CD14-positive monocyte (primary cell): ENCODE results near the gene CFAP43. TPM values are rescaled to one million over a fixed set of nuclear protein-coding genes. Genes with fewer than 3 reads are reported as not detected.

ENCODE experiments used
- DNase-seq, 3 donors: peaks; one replicate each; pipeline ENCODE4 v3.0.0-alpha.2; 2011 to 2022
- H2AFZ ChIP-seq: 2 replicates; pipeline ENCODE4 v1.6.0; 2012; ENCODE audit warnings: mild to moderate bottlenecking, low read depth, low read length, inconsistent platforms; ENCODE audit not compliant: insufficient read depth, poor library complexity, severe bottlenecking
- H3K27ac ChIP-seq, 2 donors: 1 replicate in 1 of 2; 2 replicates in 1 of 2; pipeline ENCODE4 v1.5.1; 2012 to 2013; ENCODE audit warnings: low read length in 2 of 2, control low read depth in 1 of 2, inconsistent platforms in 1 of 2, low read depth in 1 of 2, mild to moderate bottlenecking in 1 of 2
- H3K27me3 ChIP-seq, 2 donors: one replicate each; pipeline versions ENCODE4 v1.6.0 to v1.6.1; 2011 to 2013; ENCODE audit warnings: low read length in 2 of 2; ENCODE audit not compliant: control insufficient read depth in 2 of 2, insufficient read depth in 2 of 2
- H3K36me3 ChIP-seq, 2 donors: replicated peaks in 1 of 2; 1 replicate in 1 of 2; 2 replicates in 1 of 2; pipeline versions ENCODE4 v1.5.1 to v1.6.1; 2012 to 2013; ENCODE audit warnings: low read length in 2 of 2, control low read depth in 1 of 2, inconsistent platforms in 1 of 2, mild to moderate bottlenecking in 1 of 2; ENCODE audit not compliant: insufficient read depth in 2 of 2, control insufficient read depth in 1 of 2
- H3K4me1 ChIP-seq, 2 donors: 1 replicate in 1 of 2; 2 replicates in 1 of 2; pipeline versions ENCODE4 v1.5.1 to v1.6.1; 2012 to 2013; ENCODE audit warnings: low read length in 2 of 2, control low read depth in 1 of 2, inconsistent platforms in 1 of 2, mild to moderate bottlenecking in 1 of 2, moderate library complexity in 1 of 2; ENCODE audit not compliant: insufficient read depth in 2 of 2, control insufficient read depth in 1 of 2
- H3K4me2 ChIP-seq: replicated peaks from 2 replicates; pipeline ENCODE3; 2012; ENCODE audit warnings: low read length, moderate library complexity, mild to moderate bottlenecking; ENCODE audit not compliant: poor library complexity, severe bottlenecking; ENCODE audit errors: extremely low read depth
- H3K4me3 ChIP-seq, 3 experiments: fragments of 200-600 bp in 1 of 3; sonication (generic) in 1 of 3; replicated peaks in 1 of 3; 1 replicate in 2 of 3; 2 replicates in 1 of 3; pipeline ENCODE4 v1.5.1; 2011 to 2013; ENCODE audit warnings: low read length in 3 of 3, mild to moderate bottlenecking in 3 of 3, control low read depth in 2 of 3, low read depth in 2 of 3, inconsistent platforms in 1 of 3, moderate library complexity in 1 of 3
- H3K79me2 ChIP-seq: 2 replicates; pipeline ENCODE4 v1.6.0; 2012; ENCODE audit warnings: mild to moderate bottlenecking, control low read depth, inconsistent platforms, low read length, moderate library complexity; ENCODE audit not compliant: insufficient read depth
- H3K9ac ChIP-seq: 2 replicates; pipeline ENCODE4 v1.6.0; 2017; ENCODE audit warnings: low read length, mild to moderate bottlenecking; ENCODE audit not compliant: insufficient read depth, poor library complexity, severe bottlenecking
- H3K9me3 ChIP-seq, 2 donors: replicated peaks in 1 of 2; 1 replicate in 1 of 2; 2 replicates in 1 of 2; pipeline versions ENCODE4 v1.5.1 to v1.6.1; 2012 to 2013; ENCODE audit warnings: low read length in 2 of 2, control low read depth in 1 of 2; ENCODE audit not compliant: control insufficient read depth in 1 of 2, insufficient read depth in 1 of 2
- H4K20me1 ChIP-seq: 2 replicates; pipeline ENCODE4 v1.6.0; 2012; ENCODE audit warnings: mild to moderate bottlenecking, low read length, control low read depth, moderate library complexity; ENCODE audit not compliant: insufficient read depth
- H3K27ac Mint-ChIP-seq, 7 donors: one replicate each; pipeline ENCODE4 v1.8.0; 2020; ENCODE audit warnings: mild to moderate bottlenecking in 7 of 7, mixed read lengths in 7 of 7, moderate library complexity in 6 of 7, inconsistent platforms in 2 of 7
- H3K27me3 Mint-ChIP-seq, 3 donors: one replicate each; pipeline ENCODE4 v1.8.0; 2021 to 2022; ENCODE audit warnings: low read depth in 3 of 3, mild to moderate bottlenecking in 3 of 3, mixed read lengths in 3 of 3, moderate library complexity in 3 of 3, inconsistent platforms in 1 of 3
- H3K36me3 Mint-ChIP-seq, 2 donors: one replicate each; pipeline ENCODE4 v1.8.0; 2020; ENCODE audit warnings: mixed read lengths in 2 of 2, inconsistent platforms in 1 of 2, mild to moderate bottlenecking in 1 of 2
- H3K4me1 Mint-ChIP-seq: one replicate; pipeline ENCODE4 v1.8.0; 2020; ENCODE audit warnings: mild to moderate bottlenecking, mixed read lengths
- H3K4me3 Mint-ChIP-seq, 2 donors: one replicate each; pipeline ENCODE4 v1.8.0; 2020; ENCODE audit warnings: mild to moderate bottlenecking in 2 of 2, mixed read lengths in 2 of 2, moderate library complexity in 1 of 2
- H3K9me3 Mint-ChIP-seq, 7 donors: one replicate each; pipeline ENCODE4 v1.8.0; 2020 to 2022; ENCODE audit warnings: mixed read lengths in 7 of 7, mild to moderate bottlenecking in 6 of 7, moderate library complexity in 6 of 7, inconsistent platforms in 2 of 7
- CTCF ChIP-seq: fragments of 200-600 bp; IDR thresholded peaks from one replicate; pipeline ENCODE4 v1.8.0; 2022; ENCODE audit warnings: antibody characterized with exemption, mild to moderate bottlenecking
- WGBS: methylation state at CpG from one replicate; pipeline ENCODE4 v1.1.5; 2013; ENCODE audit warnings: missing lambda C conversion rate; ENCODE audit not compliant: insufficient coverage; 5-methylcytosine and 5-hydroxymethylcytosine counted together
- intact Hi-C, 2 donors: fragments of 100-400 bp; cut with micrococcal nuclease; formaldehyde crosslinking; loops; one replicate each; pipeline versions ENCODE4 v1.15.0 to v1.15.1; 2023
- polyA plus RNA-seq, 3 donors: library from polyadenylated mRNA; depleted of rRNA in 1 of 3; unstranded in 2 of 3; stranded (reverse) in 1 of 3; fragments of 300-500 nt in 2 of 3; fragments of >200 nt in 1 of 3; fragmentation: Illumina TruSeq in 2 of 3; gene quantifications; 1 replicate in 2 of 3; 2 replicates in 1 of 3; pipeline ENCODE4 v1.2.3, GENCODE V29; 2012 to 2021

Gene CFAP43
- polyA plus RNA-seq, 3 donors, result 0.06 TPM; not detected in 2

GRCh38 chr10:104279550-104280259 lies 47.5 kb upstream of the CFAP43 start:
- no peaks in the 10 kb centered on the region for H3K36me3 ChIP-seq
- peaks cover 4 to 5% of the 10 kb centered on the region in 2 donors for H3K4me1 ChIP-seq
- Mint-ChIP-seq H3K27ac (no peak overlapping the region), H3K9me3 (no peaks in the 10 kb centered on the region), H3K4me3 (no peak overlapping the region), H3K4me1 (peaks cover 12% of the 10 kb centered on the region), H3K36me3 (no peaks in the 10 kb centered on the region), H3K27me3 (peaks cover 8 to 16% (median 12%) of the 10 kb centered on the region in 3 donors)
- no peak overlapping the region for H3K27ac ChIP-seq
- no peaks in the 10 kb centered on the region for H4K20me1 ChIP-seq
- intact Hi-C loops, result no loop called here
- H3K9me3 ChIP-seq, result no peaks in the 10 kb centered on the region
- no peak overlapping the region for H3K4me3 ChIP-seq
- no peak overlapping the region for H3K9ac ChIP-seq
- H3K27me3 ChIP-seq, result peaks cover 0 to 13% of the 10 kb centered on the region in 2 donors
- no peak for DNase-seq
- no peak overlapping the region for H3K4me2 ChIP-seq
- TF ChIP-seq CTCF, result no peak
- no peak overlapping the region for H2AFZ ChIP-seq
- no CpG with 5 or more reads among the region's 3 CpGs for WGBS
- no peaks in the 10 kb centered on the region for H3K79me2 ChIP-seq

- H3K36me3 ChIP-seq, result no peaks in the 10 kb centered on the region
- intact Hi-C loops, result no loop called here
- H2AFZ ChIP-seq, result no peak overlapping the region
- no peaks in the 10 kb centered on the region for H3K9me3 ChIP-seq
- H3K27me3 Mint-ChIP-seq, result peaks cover 13 to 21% (median 19%) of the 10 kb centered on the region in 3 donors
- H3K27ac ChIP-seq, result no peak overlapping the region
- no peak for TF ChIP-seq CTCF
- H3K9ac ChIP-seq, result no peak overlapping the region
- H3K4me3 ChIP-seq, result no peak overlapping the region
- H3K4me3 Mint-ChIP-seq, result no peak overlapping the region
- H3K27me3 ChIP-seq, result peaks cover 0 to 13% of the 10 kb centered on the region in 2 donors
- H3K9me3 Mint-ChIP-seq, result no peaks in the 10 kb centered on the region
- no peaks in the 10 kb centered on the region for H4K20me1 ChIP-seq
- no peaks in the 10 kb centered on the region for H3K79me2 ChIP-seq
- peaks cover 16% of the 10 kb centered on the region for H3K4me1 Mint-ChIP-seq
- H3K4me1 ChIP-seq, result peaks cover 7% of the 10 kb centered on the region in 2 donors
- no peak overlapping the region for H3K4me2 ChIP-seq
- no peaks in the 10 kb centered on the region for H3K36me3 Mint-ChIP-seq
- H3K27ac Mint-ChIP-seq, result no peak overlapping the region
- no peak for DNase-seq
- no CpG with 5 or more reads among the region's 2 CpGs for WGBS
These were observed 45.6 kb upstream of the CFAP43 start for GRCh38 chr10:104277785-104278184.
